Measurements from ENCODE around the gene WDR48. TPM values are rescaled to one million over a fixed set of nuclear protein-coding genes. Genes with fewer than 3 reads are reported as not detected.

The WDR48 gene
- total RNA-seq, 4 donors from 2014 or later = 18.3 to 49.3 (median 25.2) TPM

DNA sequence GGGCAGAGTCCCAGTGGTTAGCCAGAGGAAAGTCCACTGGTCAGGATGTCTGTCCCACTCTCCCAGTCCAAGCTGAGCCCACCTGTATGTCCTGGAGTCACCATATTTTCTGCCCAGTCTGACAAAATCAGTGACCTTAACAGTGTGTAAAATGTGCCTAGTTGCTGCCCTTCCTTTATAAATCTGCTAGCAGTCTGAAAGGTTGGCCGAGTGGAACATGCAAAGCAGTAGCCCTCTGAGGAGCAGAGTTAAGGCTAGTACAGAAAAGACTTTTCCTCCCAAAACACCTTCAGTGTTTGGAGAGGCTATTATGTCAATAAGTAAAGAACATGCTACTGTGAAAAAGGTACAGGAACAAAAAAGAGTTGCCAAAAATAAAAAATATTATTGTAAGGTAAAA is 71.0 kb downstream of the WDR48 start:
- TF ChIP-seq POLR2A (IDR thresholded peaks at IDR 0.05) = no peak
- TF ChIP-seq CTCF (IDR thresholded peaks at IDR 0.05) = no peak
- no peak for TF ChIP-seq EP300 (IDR thresholded peaks at IDR 0.05)
- no peak for TF ChIP-seq POLR2AphosphoS5 (IDR thresholded peaks at IDR 0.05)
- DNase-seq (ENCODE audit: low spot score in 2 of 2) = no peak
- Histone ChIP-seq H3K4me1 (peaks cover 3% of the 10 kb centered on the region), H3K27me3 (no peaks in the 10 kb centered on the region), H3K36me3 (peaks cover 13% of the 10 kb centered on the region), H3K27ac (no peak overlapping the region), H3K9me3 (no peaks in the 10 kb centered on the region), H3K4me3 (no peak overlapping the region)
- 82% methylated on average over 1 of the region's 1 CpG for WGBS

DNA sequence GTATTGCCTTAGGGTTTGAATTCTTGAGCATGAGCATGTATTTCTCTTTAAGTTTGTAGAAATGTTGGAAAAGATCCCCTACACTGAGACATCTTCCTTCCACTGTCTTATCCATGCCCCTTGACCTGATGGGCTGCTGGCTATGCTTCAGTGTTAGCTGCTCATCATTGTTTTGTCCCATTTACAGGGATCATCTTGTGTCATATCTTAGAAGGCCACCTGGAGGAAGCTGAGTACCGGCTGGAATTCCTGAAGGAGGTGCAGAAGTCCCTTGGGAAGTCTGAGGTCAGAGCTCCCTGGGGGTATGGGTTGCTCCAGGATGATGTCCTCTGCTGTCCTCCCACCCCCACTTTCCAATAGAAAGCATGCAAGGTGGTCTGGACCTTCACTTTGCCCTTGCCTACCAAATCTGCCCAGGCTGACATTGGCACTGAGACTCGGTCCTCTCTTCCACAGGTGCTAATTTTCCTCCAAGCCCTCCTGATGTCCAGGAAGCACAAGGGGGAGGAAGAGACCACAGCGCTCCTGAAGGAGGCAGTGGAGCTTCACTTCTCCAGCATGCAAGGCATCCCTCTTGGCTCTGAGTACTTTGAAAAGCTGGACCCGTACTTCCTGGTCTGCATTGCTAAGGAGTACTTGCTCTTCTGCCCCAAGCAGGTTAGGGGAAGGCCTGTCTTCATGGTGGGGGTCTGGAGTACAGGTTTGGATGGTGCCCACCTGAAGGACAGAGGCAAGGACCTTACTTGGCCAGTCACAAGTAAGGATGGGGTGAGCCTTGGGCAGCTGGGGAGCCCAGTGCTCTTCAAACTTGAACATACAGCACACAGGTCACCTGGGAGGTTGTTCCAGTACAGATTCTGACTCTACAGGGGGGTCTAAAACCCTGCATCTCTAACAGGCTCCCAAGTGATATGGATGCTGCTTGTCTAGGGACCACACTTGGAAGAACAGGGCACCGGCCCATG is 73.3 kb downstream of the WDR48 start:
- WGBS = 69% methylated on average over 5 of the region's 5 CpGs
- no peak for DNase-seq (ENCODE audit: low spot score in 2 of 2)
- no peak overlapping the region for H3K4me3 ChIP-seq

GRCh38 chr3:39125841-39126500 is 74.2 kb downstream of the WDR48 start:
- H3K36me3 ChIP-seq = peaks cover 5% of the 10 kb centered on the region
- no peak overlapping the region for H3K4me3 ChIP-seq
- no peak for DNase-seq (ENCODE audit: low spot score in 2 of 2)
- no peak overlapping the region for H3K27ac ChIP-seq
- no peaks in the 10 kb centered on the region for H3K27me3 ChIP-seq
- no peaks in the 10 kb centered on the region for H3K9me3 ChIP-seq
- H3K4me1 ChIP-seq = peaks cover 3% of the 10 kb centered on the region
- WGBS = 62% methylated on average over 12 of the region's 12 CpGs
- no peak for TF ChIP-seq POLR2A (IDR thresholded peaks at IDR 0.05)
- no peak for TF ChIP-seq EP300 (IDR thresholded peaks at IDR 0.05)
- no peak for TF ChIP-seq CTCF (IDR thresholded peaks at IDR 0.05)
- no peak for TF ChIP-seq POLR2AphosphoS5 (IDR thresholded peaks at IDR 0.05)

More for the DNA sequence above, 73.3 kb downstream of the WDR48 start:
- Histone ChIP-seq H3K27me3 (no peaks in the 10 kb centered on the region), H3K4me1 (peaks cover 3% of the 10 kb centered on the region), H3K9me3 (no peaks in the 10 kb centered on the region), H3K27ac (no peak overlapping the region), H3K36me3 (peaks cover 10% of the 10 kb centered on the region)
- TF ChIP-seq POLR2A (IDR thresholded peaks at IDR 0.05) (no peak), CTCF (IDR thresholded peaks at IDR 0.05) (peak in 1 of 2 donors; percentile 27), POLR2AphosphoS5 (IDR thresholded peaks at IDR 0.05) (no peak)

- Histone ChIP-seq H3K4me3 (no peak overlapping the region), H3K36me3 (peaks cover 4% of the 10 kb centered on the region), H3K27ac (no peak overlapping the region), H3K9me3 (no peaks in the 10 kb centered on the region), H3K27me3 (no peaks in the 10 kb centered on the region), H3K4me1 (peaks cover 3% of the 10 kb centered on the region)
- TF ChIP-seq POLR2AphosphoS5 (IDR thresholded peaks at IDR 0.05) = no peak
- TF ChIP-seq CTCF (IDR thresholded peaks at IDR 0.05) = peak in 1 of 2 donors; percentile 27
- WGBS = 52% methylated on average over 6 of the region's 6 CpGs
- no peak for DNase-seq (ENCODE audit: low spot score in 2 of 2)
These were observed 74.8 kb downstream of the WDR48 start for GRCh38 chr3:39126532-39127071.

All from suprapubic skin (tissue), 4 donors.